CD4-positive, alpha-beta T cell treated with Interleukin-15 for 1 hour (primary cell): ENCODE results near the gene VSX2.

ENCODE experiments used
- DNase-seq: peaks from one replicate; pipeline ENCODE4 v3.0.0-alpha.2; 2020

Gene VSX2

GRCh38 chr14:74223016-74223415 is 16.2 kb upstream of the VSX2 start:
- DNase-seq: no peak

DNA sequence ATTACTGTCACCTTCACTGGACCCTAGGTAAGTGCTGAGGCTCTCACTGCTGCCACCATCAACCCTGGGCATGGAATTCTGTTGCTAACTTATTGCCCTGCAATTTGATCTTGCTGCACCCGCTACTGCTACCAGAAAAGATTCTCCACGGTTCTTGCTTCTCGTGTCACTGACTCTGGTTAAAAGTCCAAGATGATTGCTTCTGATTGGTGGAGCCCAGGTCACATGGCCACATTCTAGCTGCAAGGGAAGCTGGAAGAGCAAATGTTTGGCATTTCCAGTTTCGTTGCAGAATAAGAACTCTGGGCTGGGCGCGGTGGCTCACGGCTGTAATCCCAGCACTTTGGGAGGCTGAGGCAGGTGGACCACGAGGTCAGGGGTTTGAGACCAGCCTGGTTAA is 7.5 kb upstream of the VSX2 start:
- DNase-seq: no peak

DNA sequence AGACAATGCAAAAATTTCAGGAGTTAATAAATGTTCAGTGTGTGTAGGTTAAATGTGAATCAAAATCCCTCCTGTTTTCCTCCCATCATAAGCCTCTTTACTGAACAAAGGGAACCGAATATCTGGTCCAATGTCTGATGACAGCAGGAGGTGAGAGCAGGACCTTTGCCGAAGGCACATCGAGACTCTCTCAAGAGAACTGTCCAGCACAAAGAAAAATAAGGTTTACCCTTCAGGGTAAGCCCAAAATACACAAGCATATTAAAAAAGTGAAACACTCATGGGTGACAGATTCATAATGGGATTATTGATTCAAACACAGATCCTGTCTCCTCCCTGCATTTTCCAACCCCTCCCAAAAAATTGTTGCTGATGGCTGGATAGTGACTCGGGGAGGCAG is 4.2 kb upstream of the VSX2 start:
- no peak for DNase-seq

- DNase-seq: no peak
These were observed 1.8 kb upstream of the VSX2 start for GRCh38 chr14:74237441-74237840.

DNA sequence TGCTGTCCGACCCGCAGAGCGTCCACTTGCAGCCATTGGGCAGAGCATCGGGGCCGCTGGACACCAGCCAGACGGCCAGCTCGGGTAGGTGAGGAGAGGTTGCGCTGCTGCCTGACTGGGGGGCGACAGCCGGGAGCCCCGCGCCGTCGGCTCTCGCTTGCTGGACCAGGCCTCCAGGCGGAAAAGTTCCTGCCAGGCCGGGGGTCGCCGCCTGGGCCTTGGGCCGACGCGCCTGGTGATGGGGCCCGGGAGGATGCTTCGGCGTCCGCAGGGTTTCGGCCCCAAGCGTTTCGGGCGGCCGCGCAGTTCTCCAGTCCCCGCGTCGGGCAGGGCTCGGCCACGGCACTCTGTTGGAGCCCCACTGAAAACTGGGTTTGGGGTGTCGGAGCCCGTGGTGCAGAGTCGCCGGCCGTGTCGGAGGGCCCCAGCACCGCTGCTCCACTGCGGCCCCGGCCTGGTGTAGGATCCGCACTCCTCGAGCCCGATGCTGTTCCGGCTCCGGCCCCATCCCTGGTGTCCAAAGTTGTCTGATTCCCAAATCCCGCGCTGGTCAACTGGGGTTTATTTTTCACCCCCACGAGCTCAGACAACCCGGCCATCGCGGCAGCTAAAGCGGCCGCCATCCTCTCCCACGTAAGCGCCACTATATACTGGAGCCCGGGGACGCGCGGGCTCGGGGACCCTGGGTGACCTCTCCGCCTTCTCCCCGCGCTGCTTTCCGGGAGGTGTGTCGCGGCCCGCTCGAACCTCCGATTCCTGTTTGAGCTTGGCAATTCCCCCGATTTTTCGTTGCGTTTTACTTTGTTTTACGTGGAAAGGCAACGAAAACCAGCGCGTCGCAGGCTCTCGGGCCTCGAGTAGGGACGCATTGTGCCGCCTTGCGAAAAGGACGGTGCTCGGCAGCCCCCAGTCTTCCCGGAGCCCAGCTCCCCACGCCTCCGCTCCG is 872 bp downstream of the VSX2 start:
- DNase-seq: no peak

DNA sequence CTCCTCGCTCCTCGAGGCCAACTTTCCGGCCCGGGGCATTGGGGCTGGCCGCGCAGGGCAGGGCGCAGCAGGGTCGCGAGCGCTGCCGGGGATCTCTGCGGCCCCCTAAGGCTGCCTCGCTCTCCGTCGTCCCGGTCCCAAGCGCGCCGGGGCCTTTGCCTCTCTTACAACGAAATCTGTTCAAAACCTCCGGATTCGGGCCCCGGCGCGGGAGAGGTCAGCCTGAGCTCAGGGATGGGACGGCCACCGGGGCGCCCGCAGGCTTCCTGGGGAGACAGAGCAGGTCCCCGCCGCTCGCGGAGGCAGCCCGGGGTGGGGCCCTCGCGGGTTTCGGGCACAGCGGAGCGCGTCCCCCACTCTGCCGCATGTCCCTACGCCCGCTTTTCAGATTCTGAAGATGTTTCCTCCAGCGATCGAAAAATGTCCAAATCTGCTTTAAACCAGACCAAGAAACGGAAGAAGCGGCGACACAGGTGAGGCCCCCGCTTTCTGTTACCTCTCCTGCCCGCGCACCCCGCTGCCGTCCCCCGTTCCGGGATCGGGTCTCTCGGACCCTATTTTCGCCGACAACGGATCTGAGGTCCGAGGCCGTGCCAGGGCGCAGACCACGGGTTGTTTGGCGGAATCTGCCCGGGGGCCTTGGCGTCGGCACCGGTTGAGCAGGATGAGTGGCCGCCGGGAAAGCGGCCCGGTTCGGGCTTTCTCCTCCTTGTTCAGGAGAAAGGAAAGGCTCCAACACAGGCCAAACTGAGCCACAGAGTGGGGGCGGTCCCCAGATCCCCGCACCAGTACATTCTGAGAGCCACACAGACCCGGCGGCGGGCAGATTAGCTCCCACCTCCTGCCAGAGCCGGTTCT is 1.8 kb downstream of the VSX2 start:
- DNase-seq: no peak

- no peak for DNase-seq
These were observed 2.4 kb downstream of the VSX2 start for GRCh38 chr14:74241652-74242017.

DNA sequence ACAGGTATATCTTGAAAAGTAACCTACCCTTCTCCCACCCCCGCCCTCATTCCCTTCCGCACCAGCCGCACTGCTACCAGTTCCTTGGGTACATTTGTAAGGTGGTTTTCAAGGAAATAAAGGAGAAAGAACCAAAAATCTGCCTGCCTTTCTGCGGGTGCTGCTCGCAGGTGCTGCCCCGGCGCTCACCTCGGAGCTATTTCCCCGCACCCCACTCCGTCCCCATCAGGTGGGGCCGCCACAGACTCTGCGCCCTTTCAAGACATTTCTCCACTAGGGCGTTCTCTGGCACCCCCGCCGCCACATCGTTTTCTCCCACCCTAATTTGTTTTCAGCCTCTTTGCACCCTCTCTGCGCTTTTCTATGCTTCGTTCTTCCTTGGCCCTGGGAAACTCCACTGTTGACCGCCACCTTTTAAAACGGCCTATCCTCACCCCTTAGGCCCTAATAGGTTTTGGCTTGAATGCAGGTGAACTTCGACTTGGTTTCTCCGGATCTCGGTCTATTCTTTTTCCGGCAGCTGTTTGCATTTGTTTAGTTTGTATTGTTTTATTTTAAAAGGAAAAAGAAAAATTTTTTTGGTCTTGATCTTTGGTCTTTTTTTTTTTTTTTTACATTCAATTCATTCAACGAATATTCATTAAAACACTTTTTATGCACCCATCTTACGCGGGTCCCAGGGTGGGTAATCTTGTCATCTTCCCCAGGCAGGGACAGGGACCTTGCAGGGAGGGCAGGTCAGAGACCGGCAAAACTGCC is 3.0 kb downstream of the VSX2 start:
- DNase-seq: no peak

- DNase-seq: no peak
These were observed 3.5 kb downstream of the VSX2 start for GRCh38 chr14:74242780-74243042.

- DNase-seq: no peak
These were observed 3.8 kb downstream of the VSX2 start for GRCh38 chr14:74243051-74243450.

DNA sequence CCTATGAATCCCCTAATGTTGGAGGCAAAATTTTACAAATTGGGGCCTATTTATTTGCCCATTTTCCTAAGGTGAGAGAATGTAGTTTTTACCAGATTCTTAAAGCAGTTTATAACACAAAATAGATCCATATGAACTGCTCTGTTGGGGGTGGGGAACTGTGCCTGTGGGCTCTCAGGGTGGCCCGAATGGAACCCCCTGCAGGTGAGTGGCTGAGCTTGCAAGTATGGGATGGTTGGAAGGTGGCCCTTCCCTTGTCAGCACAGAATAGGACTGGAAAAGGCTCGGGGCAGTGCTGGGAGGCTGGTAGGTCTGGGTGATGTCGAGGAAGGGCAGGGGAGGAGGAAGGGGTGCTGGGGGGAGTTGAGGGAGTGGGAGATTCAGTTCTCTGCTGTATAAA is 4.9 kb downstream of the VSX2 start:
- DNase-seq: no peak

DNA sequence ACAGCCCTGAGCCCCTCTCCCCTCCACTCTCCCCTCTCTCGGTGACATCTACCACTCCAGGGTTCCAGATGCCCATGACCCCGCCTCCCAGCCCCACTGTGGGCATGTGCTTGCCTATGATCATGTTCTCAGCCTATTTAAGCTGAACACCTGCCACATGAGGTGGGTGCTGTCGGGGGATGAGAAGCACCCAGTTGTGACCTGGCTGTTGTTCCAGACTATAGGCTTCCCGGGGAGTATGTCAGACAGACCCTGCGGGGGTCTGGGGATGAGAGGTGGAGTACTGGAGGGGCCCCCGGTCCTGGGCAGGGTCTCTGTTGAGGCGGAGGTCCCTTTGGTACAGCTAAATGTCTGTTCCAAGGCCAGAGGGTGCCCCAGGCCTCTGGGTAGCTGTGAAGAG is 6.0 kb downstream of the VSX2 start:
- DNase-seq: no peak

GRCh38 chr14:74246542-74246941 is 7.3 kb downstream of the VSX2 start:
- no peak for DNase-seq

DNA sequence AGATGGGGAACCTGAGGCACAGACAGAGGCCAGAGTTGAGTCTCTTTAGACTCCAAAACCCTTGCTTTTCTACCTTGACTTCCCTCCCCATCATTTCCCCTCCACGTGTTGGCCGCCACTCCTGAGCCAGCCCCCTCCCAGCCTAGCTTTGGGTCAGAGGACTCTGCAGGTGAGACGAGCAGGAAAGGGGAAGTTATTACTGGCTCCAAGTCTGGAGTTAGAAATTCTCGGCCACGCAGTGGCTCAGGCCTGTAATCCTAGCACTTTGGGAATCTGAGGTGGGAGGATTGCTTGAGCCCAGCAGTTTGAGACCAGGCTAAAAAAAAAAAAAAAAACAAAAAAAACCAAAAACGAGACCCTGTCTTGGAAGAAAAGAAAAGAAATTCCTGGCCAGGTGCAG is 8.8 kb downstream of the VSX2 start:
- DNase-seq: no peak

- no peak for DNase-seq
These were observed 10.5 kb downstream of the VSX2 start for GRCh38 chr14:74249433-74250375.

DNA sequence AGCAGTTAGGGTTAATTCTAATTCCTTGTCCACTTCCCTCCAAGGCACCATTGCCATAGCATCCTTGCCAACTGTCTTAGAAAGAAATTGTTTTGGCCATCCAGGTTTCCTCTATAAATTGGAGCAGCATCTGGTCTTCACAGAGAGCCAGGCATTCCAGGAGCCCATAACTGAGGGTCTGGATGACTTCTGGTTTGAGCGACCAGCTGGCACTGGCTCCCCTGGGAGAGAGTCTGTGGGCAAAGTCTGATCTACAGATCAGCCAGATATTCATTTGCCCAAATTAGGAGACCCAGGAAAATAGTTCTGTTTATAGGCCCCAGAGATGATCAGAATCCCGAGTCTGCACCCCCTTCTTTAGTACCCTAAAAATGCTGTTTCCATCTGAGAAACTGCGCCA is 16.0 kb downstream of the VSX2 start:
- no peak for DNase-seq

DNA sequence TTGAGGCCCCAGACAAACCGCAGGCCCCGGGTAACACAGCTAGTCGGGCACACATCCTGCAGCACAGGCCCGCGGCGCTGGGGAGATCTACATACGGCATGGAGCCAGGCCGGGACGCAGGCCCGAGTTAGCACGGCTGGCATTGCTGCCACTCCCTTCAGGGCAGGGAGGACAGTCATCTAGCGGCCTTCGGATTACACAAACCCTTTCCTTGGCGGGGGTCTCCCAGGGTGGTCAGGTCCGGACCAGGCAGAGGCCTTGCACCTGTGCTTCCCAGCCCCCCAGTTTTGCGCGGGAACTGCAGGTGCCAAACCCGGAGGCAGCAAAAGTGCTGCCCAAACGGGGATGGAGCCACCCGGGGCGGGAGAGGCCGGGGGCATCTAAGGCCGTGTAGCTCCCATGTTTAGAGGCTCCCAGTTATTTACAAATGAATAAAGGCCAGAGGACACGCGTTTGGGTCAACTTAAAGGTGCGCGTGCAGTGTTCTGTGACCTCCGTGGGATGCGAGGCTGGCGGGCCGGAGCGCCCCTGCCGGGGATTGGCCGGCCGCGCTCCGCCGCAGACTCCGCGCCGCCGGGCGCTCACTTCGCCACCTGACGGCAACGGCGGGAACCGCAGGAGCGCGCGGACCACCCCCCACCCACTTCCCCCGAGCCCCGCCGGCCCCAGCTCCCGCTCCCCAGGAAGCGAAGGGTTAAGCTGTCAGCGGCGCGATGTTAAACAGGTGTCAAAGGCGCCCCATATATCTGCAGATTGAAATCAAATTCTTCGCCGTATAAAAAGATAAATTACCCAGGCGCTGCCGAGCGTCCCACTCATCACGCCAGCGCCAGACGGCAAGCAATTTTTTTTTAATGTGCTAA is 18.1 kb downstream of the VSX2 start:
- peak; percentile 50 for DNase-seq

GRCh38 chr14:74257941-74258763 is 18.9 kb downstream of the VSX2 start:
- DNase-seq: no peak

DNA sequence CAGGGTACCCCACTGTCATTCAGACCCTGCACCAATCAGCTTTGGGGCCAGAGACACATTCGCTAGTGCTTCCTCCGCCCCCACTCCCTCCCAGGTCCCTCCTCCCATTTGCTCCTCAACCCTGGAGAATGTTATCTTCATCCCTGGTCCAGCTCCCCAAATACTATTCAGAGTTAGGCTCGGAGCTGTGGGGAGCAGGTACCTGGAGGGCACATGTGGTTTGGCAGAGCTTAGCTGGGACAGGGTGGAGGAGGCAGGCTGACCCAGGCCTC is 19.5 kb downstream of the VSX2 start:
- DNase-seq: no peak

DNA sequence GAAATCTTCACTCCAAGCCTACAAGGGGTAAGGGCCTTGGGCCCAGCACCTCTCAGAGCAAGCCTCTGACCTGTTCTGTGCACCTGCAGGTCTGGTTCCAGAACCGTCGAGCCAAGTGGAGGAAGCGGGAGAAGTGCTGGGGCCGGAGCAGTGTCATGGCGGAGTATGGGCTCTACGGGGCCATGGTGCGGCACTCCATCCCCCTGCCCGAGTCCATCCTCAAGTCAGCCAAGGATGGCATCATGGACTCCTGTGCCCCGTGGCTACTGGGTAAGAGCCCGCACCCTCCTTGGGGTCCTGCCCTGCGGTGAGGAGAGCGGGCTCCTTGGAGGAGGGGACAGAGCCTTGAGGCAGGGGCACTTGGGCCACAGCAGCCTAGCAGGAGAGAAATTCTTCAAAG is 20.3 kb downstream of the VSX2 start:
- DNase-seq: no peak
